ENCODE data around the gene THOC5.

Gene THOC5

DNA sequence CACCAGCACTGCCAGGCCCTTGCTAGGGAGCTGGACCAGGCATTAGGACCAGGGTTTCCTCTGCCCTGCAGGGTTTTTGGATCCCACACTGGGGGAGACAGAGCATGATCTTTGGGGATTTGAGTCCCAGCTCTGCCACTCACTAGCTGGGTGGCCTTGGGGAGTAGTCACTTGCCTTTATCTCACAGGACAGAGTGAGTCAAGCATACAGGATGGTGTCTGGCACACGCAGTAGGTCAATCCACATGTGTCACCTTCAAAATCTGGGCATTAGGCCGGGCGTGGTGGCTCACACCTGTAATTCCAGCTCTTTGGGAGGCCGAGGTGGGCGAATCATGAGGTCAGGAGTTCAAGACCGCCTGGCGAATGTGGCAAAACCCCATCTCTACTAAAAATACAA lies 70.8 kb downstream of the THOC5 start:
- H3K4me3 ChIP-seq (ENCODE audit: low read length), result no peak overlapping the region
- H3K27me3 ChIP-seq (ENCODE audit: control insufficient read depth, low read length), result peaks cover 11% of the 10 kb centered on the region
- no peaks in the 10 kb centered on the region for H3K9me2 ChIP-seq (replicated peaks; ENCODE audit: control insufficient read depth, low read length)
- no peaks in the 10 kb centered on the region for H3F3A ChIP-seq (ENCODE audit: control insufficient read depth, insufficient read depth)
- H3K4me2 ChIP-seq (ENCODE audit: low read length), result no peak overlapping the region
- no peak overlapping the region for H3K27ac ChIP-seq (ENCODE audit: low read depth, low read length)
- H3K4me1 ChIP-seq (ENCODE audit: control insufficient read depth, low read length), result no peaks in the 10 kb centered on the region
- TF ChIP-seq, protein P1, sequence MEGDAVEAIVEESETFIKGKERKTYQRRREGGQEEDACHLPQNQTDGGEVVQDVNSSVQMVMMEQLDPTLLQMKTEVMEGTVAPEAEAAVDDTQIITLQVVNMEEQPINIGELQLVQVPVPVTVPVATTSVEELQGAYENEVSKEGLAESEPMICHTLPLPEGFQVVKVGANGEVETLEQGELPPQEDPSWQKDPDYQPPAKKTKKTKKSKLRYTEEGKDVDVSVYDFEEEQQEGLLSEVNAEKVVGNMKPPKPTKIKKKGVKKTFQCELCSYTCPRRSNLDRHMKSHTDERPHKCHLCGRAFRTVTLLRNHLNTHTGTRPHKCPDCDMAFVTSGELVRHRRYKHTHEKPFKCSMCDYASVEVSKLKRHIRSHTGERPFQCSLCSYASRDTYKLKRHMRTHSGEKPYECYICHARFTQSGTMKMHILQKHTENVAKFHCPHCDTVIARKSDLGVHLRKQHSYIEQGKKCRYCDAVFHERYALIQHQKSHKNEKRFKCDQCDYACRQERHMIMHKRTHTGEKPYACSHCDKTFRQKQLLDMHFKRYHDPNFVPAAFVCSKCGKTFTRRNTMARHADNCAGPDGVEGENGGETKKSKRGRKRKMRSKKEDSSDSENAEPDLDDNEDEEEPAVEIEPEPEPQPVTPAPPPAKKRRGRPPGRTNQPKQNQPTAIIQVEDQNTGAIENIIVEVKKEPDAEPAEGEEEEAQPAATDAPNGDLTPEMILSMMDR (IDR thresholded peaks at IDR 0.05; ENCODE audit: low read depth, low read length, poor library complexity, severe bottlenecking), result no peak
- no peak for TF ChIP-seq EZH2phosphoT487 (IDR thresholded peaks at IDR 0.05; ENCODE audit: borderline replicate concordance, low read length)
- no peaks in the 10 kb centered on the region for H3K9me3 ChIP-seq (ENCODE audit: control insufficient read depth, insufficient read depth, low read length)
- no peaks in the 10 kb centered on the region for H3K79me2 ChIP-seq (ENCODE audit: control insufficient read depth, low read length)
- H3K36me3 ChIP-seq (ENCODE audit: control insufficient read depth, low read length), result no peaks in the 10 kb centered on the region
- H4K20me1 ChIP-seq (ENCODE audit: control insufficient read depth, insufficient read depth, low read depth, low read length), result no peaks in the 10 kb centered on the region; the same call in 1 of the 2 replicates

DNA sequence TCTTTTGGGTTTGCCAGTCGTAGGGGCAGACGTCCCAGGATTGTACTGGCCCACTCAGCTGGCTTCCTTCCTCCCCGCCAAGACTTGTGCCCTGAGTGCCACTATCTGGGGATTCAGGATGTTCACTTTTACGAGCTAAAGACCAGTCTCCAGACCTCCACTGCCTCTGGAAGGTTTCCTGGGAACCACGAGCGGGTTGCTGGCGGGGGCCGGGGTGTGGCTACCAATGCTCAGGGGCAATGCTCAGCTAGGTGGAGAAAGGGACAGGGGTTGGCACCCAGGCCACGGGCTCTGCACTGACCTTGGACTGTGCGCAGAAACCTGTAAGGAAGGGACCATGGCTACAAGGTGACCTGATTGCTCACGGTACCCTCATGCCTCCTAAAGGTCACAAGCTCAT lies 71.3 kb downstream of the THOC5 start:
- no peaks in the 10 kb centered on the region for H3F3A ChIP-seq (ENCODE audit: control insufficient read depth, insufficient read depth)
- no peak for TF ChIP-seq EZH2phosphoT487 (IDR thresholded peaks at IDR 0.05; ENCODE audit: borderline replicate concordance, low read length)
- TF ChIP-seq, protein P1 (IDR thresholded peaks at IDR 0.05; ENCODE audit: low read depth, low read length, poor library complexity, severe bottlenecking), result no peak
- no peaks in the 10 kb centered on the region for H3K36me3 ChIP-seq (ENCODE audit: control insufficient read depth, low read length)
- H3K4me3 ChIP-seq (ENCODE audit: low read length), result no peak overlapping the region
- H3K4me1 ChIP-seq (ENCODE audit: control insufficient read depth, low read length), result no peaks in the 10 kb centered on the region
- H3K9me3 ChIP-seq (ENCODE audit: control insufficient read depth, insufficient read depth, low read length), result no peaks in the 10 kb centered on the region
- no peaks in the 10 kb centered on the region; the same call in 1 of the 2 replicates for H4K20me1 ChIP-seq (ENCODE audit: control insufficient read depth, insufficient read depth, low read depth, low read length)
- H3K27me3 ChIP-seq (ENCODE audit: control insufficient read depth, low read length), result peaks cover 16% of the 10 kb centered on the region
- H3K9me2 ChIP-seq (replicated peaks; ENCODE audit: control insufficient read depth, low read length), result no peaks in the 10 kb centered on the region
- H3K27ac ChIP-seq (ENCODE audit: low read depth, low read length), result no peak overlapping the region
- H3K4me2 ChIP-seq (ENCODE audit: low read length), result no peak overlapping the region
- H3K79me2 ChIP-seq (ENCODE audit: control insufficient read depth, low read length), result no peaks in the 10 kb centered on the region

DNA sequence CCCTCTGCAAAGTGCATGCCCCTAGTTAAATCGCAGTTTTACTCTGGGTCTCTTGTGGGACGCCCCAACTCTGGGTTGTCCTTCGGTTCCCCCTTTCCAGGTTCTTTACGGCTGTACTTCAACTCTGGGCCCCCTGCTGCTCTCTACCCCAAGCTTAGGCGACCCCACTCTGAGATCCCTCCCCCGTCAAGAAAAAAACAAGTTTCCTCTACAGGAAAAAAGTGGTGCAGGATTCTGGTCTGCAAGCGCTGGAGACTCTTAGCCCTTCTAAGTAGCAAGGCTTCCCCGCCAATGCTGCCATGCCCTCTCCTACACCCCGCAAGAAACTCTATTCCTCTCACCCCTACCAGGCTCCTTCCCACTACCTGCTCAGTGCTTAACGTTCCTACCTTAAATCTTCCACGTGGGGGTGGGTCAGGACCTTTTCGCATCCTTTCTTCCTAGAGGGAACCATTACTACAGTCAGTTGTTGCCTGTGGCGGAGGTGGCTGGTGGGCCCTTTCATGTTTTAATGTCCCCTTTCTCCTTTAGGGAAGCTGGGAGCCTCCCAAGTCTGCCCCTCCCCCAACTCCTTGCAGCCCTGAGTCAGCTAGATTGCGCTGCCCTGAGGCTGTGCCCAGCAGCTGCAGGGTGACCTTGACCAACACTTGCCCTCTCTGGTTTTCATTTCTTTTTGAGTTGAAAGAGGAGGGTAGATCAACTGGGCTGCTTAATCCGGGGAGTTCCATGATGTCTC lies 72.1 kb downstream of the THOC5 start:
- H3K9me3 ChIP-seq (ENCODE audit: control insufficient read depth, insufficient read depth, low read length), result no peaks in the 10 kb centered on the region
- H3F3A ChIP-seq (ENCODE audit: control insufficient read depth, insufficient read depth), result no peaks in the 10 kb centered on the region
- no peaks in the 10 kb centered on the region for H3K36me3 ChIP-seq (ENCODE audit: control insufficient read depth, low read length)
- TF ChIP-seq EZH2phosphoT487 (IDR thresholded peaks at IDR 0.05; ENCODE audit: borderline replicate concordance, low read length), result no peak
- TF ChIP-seq, protein P1 (IDR thresholded peaks at IDR 0.05; ENCODE audit: low read depth, low read length, poor library complexity, severe bottlenecking), result no peak
- peaks cover 6% of the 10 kb centered on the region for H3K4me1 ChIP-seq (ENCODE audit: control insufficient read depth, low read length)
- no peak overlapping the region for H3K4me3 ChIP-seq (ENCODE audit: low read length)
- H3K9me2 ChIP-seq (replicated peaks; ENCODE audit: control insufficient read depth, low read length), result no peaks in the 10 kb centered on the region
- H3K4me2 ChIP-seq (ENCODE audit: low read length), result no peak overlapping the region
- peaks cover 3% of the 10 kb centered on the region for H4K20me1 ChIP-seq (ENCODE audit: control insufficient read depth, insufficient read depth, low read depth, low read length)
- no peak overlapping the region for H3K27ac ChIP-seq (ENCODE audit: low read depth, low read length)
- no peaks in the 10 kb centered on the region for H3K79me2 ChIP-seq (ENCODE audit: control insufficient read depth, low read length)
- H3K27me3 ChIP-seq (ENCODE audit: control insufficient read depth, low read length), result peaks cover 24% of the 10 kb centered on the region
